Smooth muscle cell of the brain vasculature (primary cell): ENCODE measurements around the gene SPIRE2.
"Not testable (repeated sequence)": the region's sequence is repeated elsewhere in the genome, so short reads cannot be mapped to it uniquely, and the experiment has no call there.

Source experiments
- DNase-seq: peaks from one replicate; pipeline ENCODE4 v3.0.0-alpha.2; 2012; ENCODE audit warnings: low read depth, low spot score

SPIRE2 gene

GRCh38 chr16:89867918-89868317 is 39.6 kb downstream of the SPIRE2 start:
- no peak for DNase-seq

DNA sequence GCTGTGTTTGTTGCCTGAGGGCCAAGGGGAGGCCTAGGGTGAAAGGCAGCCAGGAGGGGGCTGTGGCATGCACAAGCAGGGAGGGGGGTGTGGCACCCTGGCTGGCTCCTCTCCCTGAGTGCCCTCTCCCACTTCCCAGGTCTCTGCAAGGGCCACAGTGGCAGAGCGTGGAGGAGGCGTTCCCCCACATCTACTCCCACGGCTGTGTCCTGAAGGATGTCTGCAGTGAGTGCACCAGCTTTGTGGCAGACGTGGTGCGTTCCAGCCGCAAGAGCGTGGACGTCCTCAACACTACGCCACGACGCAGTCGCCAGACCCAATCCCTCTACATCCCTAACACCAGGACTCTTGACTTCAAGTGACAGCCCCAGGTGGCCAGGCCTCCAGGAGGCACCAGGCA is 41.6 kb downstream of the SPIRE2 start:
- no peak for DNase-seq

GRCh38 chr16:89870440-89870839 is 42.2 kb downstream of the SPIRE2 start:
- no peak for DNase-seq

DNA sequence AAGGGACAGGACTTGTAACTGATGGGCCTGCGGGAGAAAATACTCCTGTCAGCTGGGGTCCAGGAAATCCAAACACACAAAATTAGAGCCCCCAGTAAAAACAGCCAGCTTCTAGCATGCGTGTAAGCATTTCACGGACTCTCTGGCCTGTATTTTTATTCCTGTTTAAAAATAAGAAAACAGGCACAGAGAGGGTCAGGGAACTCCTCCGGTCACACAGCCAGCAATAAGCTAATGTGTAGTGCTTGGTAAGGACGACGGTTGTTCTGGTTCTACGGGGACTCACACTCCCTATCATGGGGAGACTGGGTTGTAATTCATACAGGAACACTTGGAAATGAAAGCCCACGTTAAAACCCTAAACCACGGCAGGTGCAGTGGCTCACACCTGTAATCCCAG is 43.6 kb downstream of the SPIRE2 start:
- DNase-seq: no peak

DNA sequence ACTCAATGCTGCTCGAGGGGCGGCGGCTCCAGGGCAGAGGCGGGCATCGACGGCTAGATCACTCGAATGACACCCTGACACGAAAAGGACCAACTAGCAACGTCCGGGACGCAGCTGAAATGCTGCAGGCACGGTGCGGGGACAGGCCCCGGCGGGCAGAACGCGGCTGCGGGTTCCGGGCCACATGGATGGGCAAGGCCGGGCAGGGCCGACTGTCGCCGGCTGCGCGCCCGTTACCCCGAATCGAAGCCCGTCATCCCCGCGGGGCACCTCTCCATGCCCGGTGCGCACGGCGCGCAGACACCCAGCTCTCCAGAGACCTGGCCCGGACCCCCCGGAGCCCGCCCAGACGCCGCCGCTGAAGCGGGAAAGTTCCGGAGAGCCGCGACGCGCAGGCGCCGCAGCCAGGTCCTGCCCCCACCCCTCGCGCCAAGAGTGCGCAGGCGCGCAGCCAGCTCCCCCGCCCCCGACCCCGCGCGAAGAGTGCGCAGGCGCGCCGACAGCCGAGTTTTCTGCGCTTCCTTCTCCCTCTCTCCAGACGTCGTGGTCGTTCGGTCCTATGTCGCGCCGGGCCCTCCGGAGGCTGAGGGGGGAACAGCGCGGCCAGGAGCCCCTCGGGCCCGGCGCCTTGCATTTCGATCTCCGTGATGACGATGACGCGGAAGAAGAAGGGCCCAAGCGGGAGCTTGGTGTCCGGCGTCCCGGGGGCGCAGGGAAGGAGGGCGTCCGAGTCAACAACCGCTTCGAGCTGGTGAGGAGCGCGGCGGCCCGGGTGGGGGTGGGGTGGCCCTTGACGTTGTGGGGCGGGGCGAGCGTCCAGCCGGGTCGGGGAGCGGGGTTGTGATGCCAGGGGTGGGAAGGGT is 45.1 kb downstream of the SPIRE2 start, which contains the start of gene TCF25:
Gene TCF25, plus strand, starts transcription at position 484 of the 863 bp plus-strand sequence. Its CDS starts 76 bp downstream, at position 560.
- peak; percentile 62 for DNase-seq

DNA sequence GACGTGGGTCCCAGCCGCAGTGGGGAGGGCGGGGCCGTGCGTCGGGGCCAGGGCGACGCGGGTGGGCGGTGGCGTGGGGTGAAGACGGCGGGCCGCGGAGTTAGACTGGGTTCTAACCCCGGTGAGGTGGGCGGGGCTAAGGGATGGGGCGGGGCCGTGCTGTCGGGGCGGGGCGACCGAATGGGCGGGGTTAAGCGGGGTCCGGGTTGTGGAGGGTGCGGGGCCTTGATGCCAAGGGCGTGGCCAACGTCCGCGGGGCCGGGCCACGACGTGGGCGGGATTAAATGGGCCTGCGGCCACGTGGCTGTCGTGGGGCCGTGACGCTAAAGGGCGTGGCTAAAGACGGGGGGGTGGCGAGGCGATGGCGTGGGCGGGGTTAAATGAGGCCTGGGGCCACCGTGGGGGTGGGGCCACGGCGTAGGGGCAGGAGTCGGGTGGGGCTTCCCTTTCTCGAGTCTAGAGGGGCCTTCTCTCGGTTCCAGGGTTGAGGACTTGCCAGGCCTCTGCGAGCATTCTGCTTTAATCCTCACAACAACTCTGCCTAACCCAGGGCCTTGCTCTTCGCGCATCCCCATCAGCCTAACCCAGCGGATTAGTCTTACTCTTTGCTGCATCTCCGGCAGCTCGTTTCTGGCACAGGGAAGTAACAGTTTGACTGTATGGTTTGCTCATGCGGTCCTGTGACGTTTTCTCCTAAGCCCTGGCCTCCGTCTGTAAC is 45.9 kb downstream of the SPIRE2 start:
- DNase-seq: peak; percentile 84

GRCh38 chr16:89879123-89879522 is 50.8 kb downstream of the SPIRE2 start:
- not testable (repeated sequence) for DNase-seq

DNA sequence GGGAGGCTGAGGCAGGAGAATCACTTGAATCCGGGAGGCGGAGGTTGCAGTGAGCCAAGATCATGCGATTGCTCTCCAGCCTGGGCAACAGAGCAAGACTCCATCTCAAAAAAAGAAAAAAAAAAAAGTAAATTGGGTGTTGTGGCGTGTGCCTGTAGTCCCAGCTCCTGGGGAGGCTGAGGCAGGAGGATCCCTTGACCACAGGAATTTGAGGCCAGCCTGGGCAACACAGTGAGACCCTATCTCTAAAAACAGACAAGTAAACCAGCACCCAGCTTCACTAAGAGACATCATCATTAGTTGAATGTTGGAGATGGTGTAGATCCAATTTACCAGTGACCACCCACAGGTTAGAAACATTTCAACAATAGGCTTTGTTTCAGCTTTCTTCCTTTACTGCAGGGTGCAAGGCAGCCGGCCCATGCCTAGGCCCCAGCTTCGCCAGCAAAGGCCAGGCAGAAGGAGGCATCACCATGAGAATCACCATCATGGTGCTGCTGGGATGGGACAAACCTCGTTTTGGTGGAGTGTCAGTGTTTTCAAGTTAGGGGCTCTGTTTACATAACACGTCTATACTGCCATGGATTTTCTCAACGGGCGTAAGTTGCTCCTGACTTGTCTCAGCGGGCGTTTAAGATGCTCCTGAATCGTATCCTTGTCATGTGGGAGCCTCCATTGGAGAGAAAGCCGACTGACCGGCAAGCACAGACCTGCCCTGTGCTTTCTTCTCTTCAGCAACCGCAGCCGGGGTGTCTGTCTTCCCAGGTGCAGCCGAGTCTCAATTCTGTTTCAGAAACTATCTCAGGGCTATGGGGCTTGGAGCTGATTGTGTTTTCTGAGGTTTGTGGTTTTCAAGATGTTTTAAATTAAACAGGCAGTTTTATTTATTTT is 52.4 kb downstream of the SPIRE2 start:
- DNase-seq: no peak

GRCh38 chr16:89881368-89881730 is 53.1 kb downstream of the SPIRE2 start:
- DNase-seq: no peak

- DNase-seq: no peak
Observed at GRCh38 chr16:89883346-89884040, 55.2 kb downstream of the SPIRE2 start.

DNA sequence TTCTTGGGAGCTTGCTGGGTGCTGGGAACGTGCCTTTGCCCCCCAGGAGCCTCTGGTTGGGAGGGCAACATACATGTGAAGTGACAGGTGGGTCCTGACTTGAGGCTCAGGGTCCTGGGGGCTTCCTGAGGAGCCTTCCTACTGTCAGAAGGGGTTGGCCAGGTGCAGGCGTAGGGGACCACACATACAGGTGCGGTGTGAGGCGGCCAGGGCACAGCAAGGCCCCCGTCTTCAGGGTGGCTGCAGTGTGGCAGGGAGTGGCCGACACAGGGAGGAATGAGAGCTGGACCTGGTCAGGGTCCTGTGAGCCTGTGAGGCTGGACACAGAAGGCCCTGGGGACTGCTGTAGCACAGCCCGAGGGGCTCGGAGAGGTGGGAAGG is 55.8 kb downstream of the SPIRE2 start:
- no peak for DNase-seq

GRCh38 chr16:89887243-89887642 is 59.0 kb downstream of the SPIRE2 start:
- DNase-seq: no peak

DNA sequence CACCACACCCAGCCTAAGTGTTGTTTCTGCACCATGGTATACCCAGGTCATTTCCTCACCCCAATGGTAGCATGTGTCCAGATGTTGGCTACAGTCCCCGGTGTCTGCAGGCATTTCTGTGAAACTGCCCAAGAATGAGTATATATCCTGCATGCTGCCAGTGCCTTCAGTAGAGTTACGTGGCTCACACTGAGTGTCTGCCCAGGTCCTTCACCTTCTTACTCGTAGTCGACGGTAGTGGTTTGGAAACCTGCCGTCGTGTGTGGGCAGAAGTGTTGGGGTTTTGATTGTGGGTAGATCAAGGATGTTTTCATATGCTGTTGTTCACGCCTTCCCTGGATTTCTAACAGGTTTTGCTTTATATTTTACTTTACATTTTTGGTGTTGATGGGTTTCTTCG is 61.9 kb downstream of the SPIRE2 start:
- no peak for DNase-seq

- DNase-seq: no peak
Observed at GRCh38 chr16:89890886-89891657, 62.8 kb downstream of the SPIRE2 start.

DNA sequence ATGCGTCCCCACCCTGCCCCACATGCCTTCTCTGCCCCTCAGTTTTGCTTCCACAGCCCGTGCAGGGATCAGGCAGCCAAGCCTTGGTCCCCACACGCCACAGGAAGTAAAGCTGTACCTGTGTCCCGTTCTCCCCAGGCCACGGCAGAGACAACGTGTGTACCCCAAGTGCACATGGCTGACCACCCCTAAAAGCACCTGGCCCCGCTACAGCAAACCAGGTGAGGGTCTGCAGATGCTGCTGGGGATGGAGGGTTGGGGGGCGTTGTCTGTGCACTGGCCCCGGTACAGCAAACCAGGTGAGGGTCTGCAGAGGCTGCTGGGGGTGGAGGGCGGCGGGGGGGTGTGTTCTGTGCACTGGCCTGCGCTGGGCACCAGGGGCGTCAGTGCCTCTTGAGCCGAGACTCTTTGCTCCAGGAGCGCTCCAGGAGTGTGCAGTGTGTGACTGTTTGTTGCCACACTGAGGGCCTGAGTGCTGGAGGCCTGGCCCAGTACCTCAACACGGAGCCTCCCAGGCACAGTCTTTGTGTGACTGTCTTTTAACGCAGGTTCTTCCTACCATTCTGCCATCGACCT is 63.9 kb downstream of the SPIRE2 start:
- DNase-seq: no peak

- no peak for DNase-seq
Observed at GRCh38 chr16:89892635-89893034, 64.4 kb downstream of the SPIRE2 start.

GRCh38 chr16:89893642-89894548 is 65.6 kb downstream of the SPIRE2 start:
- no peak for DNase-seq

DNA sequence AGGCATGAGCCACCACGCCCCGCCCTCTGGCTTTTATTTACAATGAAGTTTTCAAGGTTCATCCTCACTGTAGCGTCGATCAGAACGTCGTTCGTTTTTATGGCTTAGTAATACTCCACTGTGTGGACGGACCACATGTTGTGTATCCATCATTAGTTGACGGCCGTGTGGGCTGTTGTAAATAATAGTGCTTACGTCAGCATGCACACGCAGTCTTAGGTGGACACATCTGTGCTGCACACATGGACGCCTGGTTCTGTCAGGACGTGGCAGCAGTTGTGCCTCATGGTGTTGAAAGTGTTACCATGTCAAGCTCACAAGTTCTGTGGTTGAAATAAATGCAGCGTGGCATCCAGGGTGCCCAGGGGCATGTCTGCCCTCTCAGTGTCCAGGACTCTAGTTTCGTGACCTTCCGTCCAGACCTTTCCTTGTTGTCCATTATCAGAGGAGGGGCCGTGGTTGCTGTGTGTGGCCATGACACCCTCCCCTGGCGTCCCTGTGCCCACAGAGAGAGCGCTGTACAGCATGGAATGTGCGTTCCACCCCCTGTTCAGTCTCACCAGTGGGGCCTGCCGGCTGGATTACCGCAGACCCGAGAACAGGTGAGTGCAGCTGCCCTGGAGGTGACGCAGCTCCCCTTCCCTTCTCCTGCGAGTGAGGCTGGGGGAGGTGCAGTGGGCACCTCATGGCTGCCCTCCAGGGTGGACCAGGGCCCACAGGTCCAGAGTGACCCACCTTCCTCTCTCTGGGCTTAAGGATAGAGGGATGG is 67.4 kb downstream of the SPIRE2 start:
- no peak for DNase-seq
